Tibial artery (tissue), 4 donors: Measurements from ENCODE around the gene ANP32B.

Experiments used
- DNase-seq, 2 donors: peaks; one replicate each; pipeline ENCODE4 v3.0.0-alpha.2; 2019
- H3K27ac ChIP-seq, 2 donors: fragments of 200-600 bp; sonication (generic) in 1 of 2; 1 replicate in 1 of 2; 2 replicates in 1 of 2; pipeline ENCODE4 v1.5.1; 2018 to 2019; ENCODE audit warnings: mild to moderate bottlenecking in 1 of 2
- H3K27me3 ChIP-seq, 2 donors: fragments of 200-600 bp; sonication (generic) in 1 of 2; one replicate each; pipeline versions ENCODE4 v1.5.1 to v1.6.0; 2016 to 2019
- H3K36me3 ChIP-seq, 3 donors: fragments of 200-600 bp; sonication (generic) in 2 of 3; one replicate each; pipeline ENCODE4 v1.5.1; 2016 to 2019; ENCODE audit warnings: mild to moderate bottlenecking in 2 of 3
- H3K4me1 ChIP-seq, 4 donors: fragments of 200-600 bp; sonication (generic) in 2 of 4; 1 replicate in 3 of 4; 2 replicates in 1 of 4; pipeline ENCODE4 v1.5.1; 2016 to 2019
- H3K4me3 ChIP-seq, 2 donors: fragments of 200-600 bp; sonication (generic) in 1 of 2; 1 replicate in 1 of 2; 2 replicates in 1 of 2; pipeline ENCODE4 v1.5.1; 2018 to 2019; ENCODE audit warnings: mild to moderate bottlenecking in 2 of 2
- H3K9me3 ChIP-seq, 3 donors: fragments of 200-600 bp; sonication (generic) in 1 of 3; one replicate each; pipeline ENCODE4 v1.5.1; 2016 to 2019
- intact Hi-C: fragments of 100-400 bp; cut with DNase I; formaldehyde crosslinking; loops from one replicate; pipeline ENCODE4 v1.15.0; 2023; ENCODE audit warnings: low total_unique reads
- TF ChIP-seq, protein P1 (sequence below), 2 experiments: fragments of 200-600 bp in 1 of 2; fragments of 450-650 bp in 1 of 2; IDR thresholded peaks; one replicate each; pipeline ENCODE4 v1.5.1; 2017 to 2019; ENCODE audit warnings: antibody characterized with exemption in 2 of 2, mild to moderate bottlenecking in 1 of 2, moderate library complexity in 1 of 2

Gene ANP32B

DNA sequence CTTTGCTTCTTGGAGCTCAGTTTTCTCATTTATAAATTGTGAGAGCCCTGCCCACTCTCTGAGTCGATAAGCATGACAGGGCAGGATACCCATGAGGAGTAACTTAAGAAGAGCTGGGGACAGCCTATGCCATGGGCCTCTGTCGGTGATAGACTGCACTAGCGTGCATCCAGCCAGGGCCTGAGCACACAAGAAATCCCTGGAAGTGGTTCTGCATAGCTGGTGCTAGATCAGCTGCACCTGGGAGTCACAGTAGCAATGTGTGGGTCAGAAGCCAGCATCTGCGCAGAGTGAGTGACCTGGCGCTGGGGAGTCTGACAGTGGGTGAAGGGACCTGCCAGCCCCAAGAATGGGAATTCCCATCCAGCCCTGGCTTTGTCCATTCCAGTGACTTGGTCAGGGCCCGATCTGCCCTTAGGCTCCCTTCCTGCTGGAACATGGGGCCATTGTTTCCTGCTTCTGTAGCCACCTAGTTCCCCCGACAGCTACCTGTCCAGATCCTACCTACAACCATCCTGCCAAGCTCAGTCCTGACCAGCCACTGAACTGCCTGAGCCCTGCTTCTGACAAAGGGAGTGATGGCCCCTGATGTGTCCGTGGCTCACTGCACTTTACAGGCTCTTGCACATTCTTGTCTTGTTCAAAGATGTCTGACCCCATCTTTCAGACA, 37.5 kb downstream of the ANP32B start:
- Histone ChIP-seq H3K27me3 (no peaks in the 10 kb centered on the region), H3K4me1 (no peaks in the 10 kb centered on the region), H3K9me3 (no peaks in the 10 kb centered on the region), H3K36me3 (peaks cover 36 to 61% (median 55%) of the 10 kb centered on the region in 3 donors), H3K4me3 (no peak overlapping the region), H3K27ac (no peak overlapping the region)
- TF ChIP-seq, protein P1, sequence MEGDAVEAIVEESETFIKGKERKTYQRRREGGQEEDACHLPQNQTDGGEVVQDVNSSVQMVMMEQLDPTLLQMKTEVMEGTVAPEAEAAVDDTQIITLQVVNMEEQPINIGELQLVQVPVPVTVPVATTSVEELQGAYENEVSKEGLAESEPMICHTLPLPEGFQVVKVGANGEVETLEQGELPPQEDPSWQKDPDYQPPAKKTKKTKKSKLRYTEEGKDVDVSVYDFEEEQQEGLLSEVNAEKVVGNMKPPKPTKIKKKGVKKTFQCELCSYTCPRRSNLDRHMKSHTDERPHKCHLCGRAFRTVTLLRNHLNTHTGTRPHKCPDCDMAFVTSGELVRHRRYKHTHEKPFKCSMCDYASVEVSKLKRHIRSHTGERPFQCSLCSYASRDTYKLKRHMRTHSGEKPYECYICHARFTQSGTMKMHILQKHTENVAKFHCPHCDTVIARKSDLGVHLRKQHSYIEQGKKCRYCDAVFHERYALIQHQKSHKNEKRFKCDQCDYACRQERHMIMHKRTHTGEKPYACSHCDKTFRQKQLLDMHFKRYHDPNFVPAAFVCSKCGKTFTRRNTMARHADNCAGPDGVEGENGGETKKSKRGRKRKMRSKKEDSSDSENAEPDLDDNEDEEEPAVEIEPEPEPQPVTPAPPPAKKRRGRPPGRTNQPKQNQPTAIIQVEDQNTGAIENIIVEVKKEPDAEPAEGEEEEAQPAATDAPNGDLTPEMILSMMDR (IDR thresholded peaks at IDR 0.05), result no peak
- intact Hi-C loops, result no loop called here
- DNase-seq, result no peak

DNA sequence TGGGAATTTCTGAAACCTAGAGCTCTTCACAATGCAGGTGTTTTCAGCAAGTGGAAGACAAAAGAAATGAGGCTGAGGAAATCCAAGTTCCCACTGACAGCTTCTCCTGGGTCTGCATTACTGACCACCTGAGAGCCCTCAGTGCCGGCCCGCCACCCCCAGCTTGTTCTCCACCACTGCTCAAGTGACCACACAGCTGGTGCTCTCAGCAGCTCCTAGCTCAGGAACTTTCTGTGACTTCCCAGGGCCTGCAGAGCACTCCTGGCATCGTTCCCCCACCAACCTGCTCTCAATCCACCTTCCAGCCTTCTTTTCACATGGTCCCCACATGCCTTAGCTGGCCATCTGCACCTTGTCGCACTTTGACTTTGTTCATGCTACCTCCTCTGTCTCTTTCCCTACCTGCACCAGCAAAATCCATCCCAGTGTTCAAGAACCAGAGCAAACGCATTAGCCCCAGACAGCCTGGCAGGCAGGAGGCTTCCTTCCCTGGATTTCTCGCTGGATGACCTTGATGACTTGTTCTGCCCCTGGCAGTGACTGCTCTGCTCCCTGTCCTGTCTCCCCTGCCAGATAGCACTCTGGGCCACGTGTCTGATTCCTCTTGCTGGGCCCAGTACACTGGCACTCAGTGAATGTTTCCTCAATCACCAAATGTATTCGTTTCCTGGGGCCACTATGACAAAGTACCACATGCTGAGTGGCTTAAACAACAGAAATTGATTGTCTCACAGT, 38.3 kb downstream of the ANP32B start:
- TF ChIP-seq, protein P1 (IDR thresholded peaks at IDR 0.05), result no peak
- Histone ChIP-seq H3K4me3 (no peak overlapping the region), H3K27me3 (no peaks in the 10 kb centered on the region), H3K4me1 (no peaks in the 10 kb centered on the region), H3K36me3 (peaks cover 28 to 53% (median 46%) of the 10 kb centered on the region in 3 donors), H3K9me3 (no peaks in the 10 kb centered on the region), H3K27ac (no peak overlapping the region)
- no peak for DNase-seq
- intact Hi-C loops, result no loop called here

DNA sequence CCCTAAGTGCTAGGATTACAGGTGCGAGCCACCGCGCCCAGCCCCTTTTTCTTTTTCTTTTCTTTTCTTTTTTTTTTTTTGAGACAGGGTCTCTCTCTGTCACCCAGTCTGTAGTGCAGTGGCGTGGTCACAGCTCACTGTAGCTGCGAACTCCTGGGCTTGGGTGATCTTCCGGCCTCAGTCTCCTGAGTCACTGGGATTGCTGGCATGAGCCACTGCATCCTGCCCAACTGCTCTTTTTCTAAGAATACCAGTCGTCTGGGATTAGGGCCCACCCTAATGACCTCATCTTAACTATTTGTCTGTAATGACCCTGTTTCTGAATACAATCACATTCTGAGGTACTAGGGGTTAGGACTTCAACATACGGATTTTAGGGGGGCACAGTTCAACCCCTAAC, 39.3 kb downstream of the ANP32B start:
- Histone ChIP-seq H3K27me3 (no peaks in the 10 kb centered on the region), H3K9me3 (no peaks in the 10 kb centered on the region), H3K4me3 (no peak overlapping the region), H3K27ac (peak overlapping the region in 1 of 2 donors; percentile 11), H3K4me1 (no peaks in the 10 kb centered on the region), H3K36me3 (peaks cover 19 to 43% (median 36%) of the 10 kb centered on the region in 3 donors)
- TF ChIP-seq, protein P1 (IDR thresholded peaks at IDR 0.05), result no peak
- no peak for DNase-seq
- intact Hi-C loops, result no loop called here

DNA sequence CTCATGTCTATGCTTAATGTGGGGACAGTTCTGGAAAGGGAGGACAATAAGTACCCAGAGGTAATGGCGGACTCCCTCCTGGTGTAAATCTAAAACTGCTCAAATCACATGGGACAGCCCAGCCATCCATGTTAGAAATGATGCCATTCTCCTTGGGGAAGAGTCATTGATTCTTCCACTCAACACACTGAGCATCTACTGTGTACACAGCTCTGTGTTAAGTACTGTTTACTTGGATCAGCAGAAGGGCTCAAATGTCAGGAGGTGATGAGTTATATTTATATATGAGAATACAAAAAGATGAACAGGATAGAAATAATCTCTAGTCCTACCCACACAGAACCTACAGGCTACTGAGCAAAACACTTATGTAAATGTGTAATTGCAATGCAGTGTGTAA, 41.6 kb downstream of the ANP32B start:
- no peak overlapping the region for H3K4me3 ChIP-seq
- no peaks in the 10 kb centered on the region for H3K27me3 ChIP-seq
- intact Hi-C loops, result no loop called here
- no peak overlapping the region for H3K27ac ChIP-seq
- H3K9me3 ChIP-seq, result no peaks in the 10 kb centered on the region
- peaks cover 5 to 20% (median 14%) of the 10 kb centered on the region in 3 donors for H3K36me3 ChIP-seq
- DNase-seq, result no peak
- H3K4me1 ChIP-seq, result no peaks in the 10 kb centered on the region
- TF ChIP-seq, protein P1 (IDR thresholded peaks at IDR 0.05), result no peak

DNA sequence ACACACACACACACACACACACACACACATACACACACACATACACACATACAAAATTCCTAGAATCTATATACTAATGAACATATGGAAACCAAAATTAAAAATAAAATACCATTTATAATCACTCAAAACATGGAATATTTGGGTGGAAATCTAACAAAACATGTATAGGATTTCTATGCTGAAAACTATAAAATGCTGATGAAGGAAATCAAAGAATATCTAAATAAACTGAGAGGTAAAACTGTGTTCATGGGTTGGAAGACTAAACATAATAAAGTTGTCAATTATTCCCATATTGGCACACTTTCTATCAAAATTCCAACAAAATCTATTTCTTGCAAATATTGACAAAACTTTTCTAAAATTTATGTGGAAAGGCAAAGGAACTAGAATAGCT, 48.0 kb downstream of the ANP32B start:
- Histone ChIP-seq H3K27me3 (peaks cover 0 to 8% of the 10 kb centered on the region in 2 donors), H3K27ac (no peak overlapping the region), H3K9me3 (no peaks in the 10 kb centered on the region), H3K36me3 (no peaks in the 10 kb centered on the region), H3K4me1 (peaks cover 0 to 10% (median 6%) of the 10 kb centered on the region in 4 donors), H3K4me3 (no peak overlapping the region)
- TF ChIP-seq, protein P1 (IDR thresholded peaks at IDR 0.05), result no peak
- DNase-seq, result no peak
- intact Hi-C loops, result loop anchor here (5.0 kb wide), 1 partner anchor 109 kb away; the partner anchor contains the start of gene TRMO
